H1 (cell line): ENCODE data around the gene APBA3. TPM values are rescaled to one million over a fixed set of nuclear protein-coding genes. Genes with fewer than 3 reads are reported as not detected.

Experiments
- CTCF ChIA-PET: fragments of 300-600 bp; sonication (Branson Sonifier 250); formaldehyde crosslinking; loops from one replicate; lab custom pipeline; 2021; ENCODE audit not compliant: partially characterized antibody; lab: Charles Lee
- POLR2A ChIA-PET: fragments of 300-600 bp; sonication (Branson Sonifier 250); formaldehyde crosslinking; loops from one replicate; lab custom pipeline; 2021; ENCODE audit warnings: inconsistent platforms; ENCODE audit not compliant: partially characterized antibody; lab: Charles Lee
- DNase-seq, 2 experiments: peaks; one replicate each; pipeline versions ENCODE4 v3.0.0 to v3.0.0-alpha.2; 2010 to 2022; ENCODE audit warnings: low spot score in 2 of 2, low read depth in 1 of 2, mixed read lengths in 1 of 2
- FAIRE-seq: peaks from 2 replicates; lab custom pipeline; 2011; peaks lifted over from hg19 to GRCh38; lab: Jason Lieb, UNC
- H2AFZ ChIP-seq: 2 replicates; pipeline ENCODE4 v1.8.1; 2012; ENCODE audit warnings: low read length, inconsistent platforms
- H2AK5ac ChIP-seq: 2 replicates; pipeline ENCODE4 v1.6.1; 2013; ENCODE audit warnings: low read depth, low read length
- H2BK120ac ChIP-seq: replicated peaks from 2 replicates; pipeline ENCODE3; 2013; ENCODE audit warnings: low read depth, low read length, inconsistent platforms
- H2BK12ac ChIP-seq: 2 replicates; pipeline ENCODE4 v1.6.1; 2013; ENCODE audit warnings: low read depth, low read length
- H2BK15ac ChIP-seq: 2 replicates; pipeline ENCODE4 v1.6.1; 2013; ENCODE audit warnings: low read length
- H2BK20ac ChIP-seq: 2 replicates; pipeline ENCODE4 v1.6.1; 2013; ENCODE audit warnings: low read length
- H2BK5ac ChIP-seq: 2 replicates; pipeline ENCODE4 v1.6.1; 2013; ENCODE audit warnings: low read depth, low read length
- H3K14ac ChIP-seq: 2 replicates; pipeline ENCODE4 v1.6.1; 2013; ENCODE audit warnings: inconsistent platforms; ENCODE audit not compliant: insufficient read length
- H3K18ac ChIP-seq: 2 replicates; pipeline ENCODE4 v1.6.1; 2013; ENCODE audit warnings: low read length; ENCODE audit errors: extremely low read depth
- H3K23ac ChIP-seq: 2 replicates; pipeline ENCODE4 v1.6.1; 2013; ENCODE audit warnings: inconsistent platforms; ENCODE audit not compliant: insufficient read length
- H3K23me2 ChIP-seq: 2 replicates; pipeline ENCODE4 v1.6.1; 2013; ENCODE audit warnings: low read depth, low read length
- H3K27ac ChIP-seq: 2 replicates; pipeline ENCODE4 v1.6.1; 2011; ENCODE audit warnings: low read depth, low read length, inconsistent platforms
- H3K27me3 ChIP-seq, 4 experiments: replicated peaks in 1 of 4; 1 replicate in 1 of 4; 2 replicates in 3 of 4; pipeline versions ENCODE4 v1.6.1 to v1.8.1; 2011 to 2013; ENCODE audit warnings: low read length in 3 of 4, mild to moderate bottlenecking in 3 of 4, inconsistent platforms in 2 of 4, mixed read lengths in 2 of 4, moderate library complexity in 1 of 4; ENCODE audit not compliant: control insufficient read depth in 3 of 4, insufficient read depth in 3 of 4; ENCODE audit errors: extremely low read depth in 1 of 4
- H3K36me3 ChIP-seq, 4 experiments: 2 replicates each; pipeline versions ENCODE4 v1.6.1 to v1.8.1; 2011 to 2013; ENCODE audit warnings: mild to moderate bottlenecking in 4 of 4, low read length in 3 of 4, moderate library complexity in 2 of 4, control low read depth in 1 of 4, inconsistent platforms in 1 of 4; ENCODE audit not compliant: insufficient read depth in 4 of 4, control insufficient read depth in 2 of 4
- H3K4ac ChIP-seq: replicated peaks from 2 replicates; pipeline ENCODE3; 2013; ENCODE audit warnings: low read length, low read depth, mixed read lengths, inconsistent platforms; ENCODE audit not compliant: insufficient read length
- H3K4me1 ChIP-seq, 4 experiments: replicated peaks in 1 of 4; 1 replicate in 1 of 4; 2 replicates in 3 of 4; pipeline versions ENCODE4 v1.6.1 to v1.8.1; 2011 to 2013; ENCODE audit warnings: low read length in 3 of 4, inconsistent platforms in 2 of 4, mixed read lengths in 1 of 4; ENCODE audit not compliant: insufficient read depth in 4 of 4, control insufficient read depth in 3 of 4
- H3K4me2 ChIP-seq, 2 experiments: 2 replicates each; pipeline versions ENCODE4 v1.6.1 to v1.8.1; 2011 to 2013; ENCODE audit warnings: low read depth in 2 of 2, low read length in 2 of 2, control low read depth in 1 of 2, inconsistent platforms in 1 of 2, mild to moderate bottlenecking in 1 of 2; ENCODE audit not compliant: insufficient read depth in 1 of 2
- H3K4me3 ChIP-seq, 4 experiments: fragments of 200-600, 300-600 bp in 1 of 4; sonication (generic), shearing (Covaris generic), sonication (Bioruptor Twin) in 1 of 4; 2 replicates each; pipeline versions ENCODE4 v1.5.1 to v1.8.1; 2011 to 2016; ENCODE audit warnings: low read length in 4 of 4, low read depth in 3 of 4, control low read depth in 2 of 4, inconsistent platforms in 2 of 4, mild to moderate bottlenecking in 2 of 4, mixed read lengths in 1 of 4, moderate library complexity in 1 of 4; ENCODE audit not compliant: insufficient read depth in 2 of 4; ENCODE audit errors: extremely low read depth in 1 of 4
- H3K56ac ChIP-seq: replicated peaks from 2 replicates; pipeline ENCODE3; 2013; ENCODE audit warnings: low read depth, mild to moderate bottlenecking, mixed read lengths, low read length, inconsistent platforms; ENCODE audit not compliant: insufficient read length
- H3K79me1 ChIP-seq: 2 replicates; pipeline ENCODE4 v1.6.1; 2013; ENCODE audit warnings: low read depth, low read length, control low read depth
- H3K79me2 ChIP-seq, 2 experiments: 2 replicates each; pipeline versions ENCODE4 v1.6.1 to v1.8.1; 2012 to 2013; ENCODE audit warnings: low read length in 2 of 2, mild to moderate bottlenecking in 2 of 2, inconsistent platforms in 1 of 2; ENCODE audit not compliant: insufficient read depth in 2 of 2, control insufficient read depth in 1 of 2
- H3K9ac ChIP-seq, 4 experiments: replicated peaks in 1 of 4; 1 replicate in 1 of 4; 2 replicates in 3 of 4; pipeline versions ENCODE4 v1.6.1 to v1.8.1; 2011 to 2013; ENCODE audit warnings: low read depth in 3 of 4, low read length in 3 of 4, control low read depth in 2 of 4, mild to moderate bottlenecking in 2 of 4, moderate library complexity in 2 of 4, inconsistent platforms in 1 of 4; ENCODE audit errors: extremely low read depth in 1 of 4
- H3K9me3 ChIP-seq, 2 experiments: 2 replicates each; pipeline versions ENCODE4 v1.6.1 to v1.8.1; 2012 to 2013; ENCODE audit warnings: mild to moderate bottlenecking in 2 of 2, moderate library complexity in 2 of 2, control low read depth in 1 of 2, inconsistent platforms in 1 of 2, low read depth in 1 of 2, low read length in 1 of 2, mixed read lengths in 1 of 2; ENCODE audit not compliant: insufficient read depth in 2 of 2
- H4K20me1 ChIP-seq, 2 experiments: replicated peaks in 1 of 2; 2 replicates each; pipeline versions ENCODE3 to v1.8.1; 2011 to 2013; ENCODE audit warnings: inconsistent platforms in 2 of 2, low read length in 2 of 2, mild to moderate bottlenecking in 1 of 2; ENCODE audit not compliant: insufficient read depth in 2 of 2, control insufficient read depth in 1 of 2
- H4K5ac ChIP-seq: 2 replicates; pipeline ENCODE4 v1.6.1; 2013; ENCODE audit warnings: low read length, low read depth, mixed read lengths, inconsistent platforms; ENCODE audit not compliant: insufficient read length
- H4K8ac ChIP-seq: 2 replicates; pipeline ENCODE4 v1.8.0; 2013; ENCODE audit warnings: mild to moderate bottlenecking, moderate library complexity, low read length, inconsistent platforms; ENCODE audit not compliant: insufficient read depth; ENCODE audit errors: extremely low read depth
- H4K91ac ChIP-seq: replicated peaks from 2 replicates; pipeline ENCODE3; 2013; ENCODE audit warnings: low read length, mixed read lengths, inconsistent platforms; ENCODE audit not compliant: insufficient read length
- HDAC2 ChIP-seq, 2 experiments: fragments of 300-600 bp in 1 of 2; sonication (generic) in 1 of 2; IDR thresholded peaks; 2 replicates each; pipeline ENCODE4 v1.6.1; 2011 to 2012; ENCODE audit warnings: low read depth in 2 of 2, low read length in 2 of 2, mild to moderate bottlenecking in 2 of 2, moderate library complexity in 2 of 2, borderline replicate concordance in 1 of 2, inconsistent platforms in 1 of 2
- KDM1A ChIP-seq: fragments of 200-600, 300-600 bp; sonication (generic); IDR thresholded peaks from 2 replicates; pipeline ENCODE4 v1.7.1; 2016; ENCODE audit warnings: mild to moderate bottlenecking, low read length, borderline replicate concordance
- SP1 ChIP-seq: IDR thresholded peaks from 2 replicates; pipeline ENCODE4 v1.6.1; 2011; ENCODE audit warnings: low read depth, low read length
- TCF12 ChIP-seq: IDR thresholded peaks from 2 replicates; pipeline ENCODE4 v1.6.1; 2011; ENCODE audit warnings: low read depth, mild to moderate bottlenecking, low read length
- WGBS, 2 experiments: shearing (Covaris generic) in 1 of 2; methylation state at CpG; one replicate each; pipeline versions ENCODE4 v1.1.6 to v1.1.7; 2013 to 2015; ENCODE audit warnings: low lambda C conversion rate in 2 of 2, mixed read lengths in 2 of 2, inconsistent platforms in 1 of 2, low coverage in 1 of 2, missing lambda C conversion rate in 1 of 2; ENCODE audit not compliant: insufficient replicate concordance in 2 of 2, insufficient coverage in 1 of 2, insufficient read length in 1 of 2; ENCODE audit errors: extremely low coverage in 1 of 2, missing lambda C conversion rate in 1 of 2; 5-methylcytosine and 5-hydroxymethylcytosine counted together
- polyA plus RNA-seq, 7 experiments: library from polyadenylated mRNA; depleted of rRNA in 3 of 7; stranded (reverse) in 5 of 7; unstranded in 2 of 7; fragments of >200 nt in 5 of 7; fragments of 200-250 nt in 2 of 7; gene quantifications; 1 replicate in 5 of 7; 2 replicates in 1 of 7; 4 replicates in 1 of 7; pipeline versions ENCODE4 v1.2.1 to v1.2.3, GENCODE V29; 2011 to 2013; ENCODE audit warnings: missing spikeins in 2 of 7, mixed read lengths in 2 of 7
- total RNA-seq: library from RNA; stranded (reverse); fragmentation: NEBNext Ultra II Directional; extraction: Animal tissue kit (Norgen Biotek cat#: 25700); gene quantifications from 2 replicates; pipeline ENCODE4 v1.2.1, GENCODE V29; 2021

APBA3 gene
- total and polyA plus RNA-seq, 2 of the 8 experiments (the other 6 are each of a cell fraction or from before 2014, with no cell fraction given) = 21.4 to 36.9 TPM

GRCh38 chr19:3719868-3720267, 41.6 kb downstream of the APBA3 start:
- Histone ChIP-seq H3K9ac (no peak overlapping the region), H2BK120ac (no peak overlapping the region), H3K14ac (no peak overlapping the region), H4K20me1 (no peaks in the 10 kb centered on the region), H3K18ac (no peak overlapping the region), H3K23ac (no peak overlapping the region), H3K27ac (no peak overlapping the region), H4K8ac (no peak overlapping the region), H3K4me2 (no peak overlapping the region), H2BK20ac (no peak overlapping the region), H3K36me3 (no peaks in the 10 kb centered on the region), H3K27me3 (peaks cover 0 to 3% (median 0%) of the 10 kb centered on the region in 4 experiments; a peak in 2 of 7 replicates), H2BK12ac (no peak overlapping the region), H2BK15ac (no peak overlapping the region), H4K5ac (no peak overlapping the region), H2BK5ac (no peak overlapping the region), H2AK5ac (no peak overlapping the region), H3K4ac (no peak overlapping the region), H3K4me1 (peaks cover 0 to 11% (median 6%) of the 10 kb centered on the region in 4 experiments; a peak in 5 of 7 replicates), H3K23me2 (peaks cover 8% of the 10 kb centered on the region; the same call in 1 of the 2 replicates), H3K79me1 (no peaks in the 10 kb centered on the region), H2AFZ (no peak overlapping the region), H3K4me3 (no peak overlapping the region), H4K91ac (no peak overlapping the region), H3K56ac (no peak overlapping the region), H3K9me3 (no peaks in the 10 kb centered on the region), H3K79me2 (no peaks in the 10 kb centered on the region)
- no peak for DNase-seq
- POLR2A ChIA-PET = interaction anchor here (0.9 to 1.4 kb wide), 2 partner anchors 9 to 266 kb away, joined by 3 read pairs; partner anchors contain the start of gene EEF2
- 92% methylated on average over 4 of the region's 4 CpGs; no CpG with 5 or more reads in 1 of the 2 experiments for WGBS, 2 experiments
- no peak for FAIRE-seq
- CTCF ChIA-PET = interaction anchor here (0.8 to 5.8 kb wide), 14 partner anchors 12 to 878 kb away, joined by 3 to 66 read pairs (median 4); partner anchors contain the start of gene TJP3
- TF ChIP-seq TCF12 (no peak), HDAC2 (IDR thresholded peaks at IDR 0.05; ENCODE audit: borderline replicate concordance in 1 of 2, low read depth in 2 of 2, low read length in 2 of 2) (peak in 1 of 2 experiments; percentile 62; a peak in 1 of 4 replicates), SP1 (0 out of 2 replicates have a peak, but pooled peaks have one; percentile 1), KDM1A (peak; percentile 92)
